IPS-15b (cell line): Measurements from ENCODE around the gene TNKS1BP1.

ENCODE experiments used
- H3K27me3 ChIP-seq: one replicate; pipeline ENCODE4 v1.6.1; 2013; ENCODE audit warnings: low read length; ENCODE audit not compliant: control insufficient read depth, insufficient read depth
- H3K36me3 ChIP-seq: one replicate; pipeline ENCODE4 v1.6.1; 2013; ENCODE audit warnings: low read length; ENCODE audit not compliant: control insufficient read depth, insufficient read depth
- H3K4me1 ChIP-seq: one replicate; pipeline ENCODE4 v1.6.1; 2013; ENCODE audit warnings: mild to moderate bottlenecking, low read length; ENCODE audit not compliant: control insufficient read depth, insufficient read depth
- H3K4me3 ChIP-seq: one replicate; pipeline ENCODE4 v1.5.1; 2013; ENCODE audit warnings: low read depth, low read length
- H3K9ac ChIP-seq: one replicate; pipeline ENCODE4 v1.6.1; 2013; ENCODE audit warnings: low read depth, mild to moderate bottlenecking, low read length
- H3K9me3 ChIP-seq: one replicate; pipeline ENCODE4 v1.6.1; 2013; ENCODE audit warnings: mild to moderate bottlenecking, low read length; ENCODE audit not compliant: control insufficient read depth, insufficient read depth

The TNKS1BP1 gene

GRCh38 chr11:57349491-57350274, 24.9 kb upstream of the TNKS1BP1 start:
- Histone ChIP-seq H3K27me3 (peaks cover 12% of the 10 kb centered on the region), H3K4me1 (peaks cover 5% of the 10 kb centered on the region), H3K36me3 (no peaks in the 10 kb centered on the region), H3K9ac (peak overlapping the region; percentile 51), H3K4me3 (peak overlapping the region; percentile 61), H3K9me3 (no peaks in the 10 kb centered on the region)

DNA sequence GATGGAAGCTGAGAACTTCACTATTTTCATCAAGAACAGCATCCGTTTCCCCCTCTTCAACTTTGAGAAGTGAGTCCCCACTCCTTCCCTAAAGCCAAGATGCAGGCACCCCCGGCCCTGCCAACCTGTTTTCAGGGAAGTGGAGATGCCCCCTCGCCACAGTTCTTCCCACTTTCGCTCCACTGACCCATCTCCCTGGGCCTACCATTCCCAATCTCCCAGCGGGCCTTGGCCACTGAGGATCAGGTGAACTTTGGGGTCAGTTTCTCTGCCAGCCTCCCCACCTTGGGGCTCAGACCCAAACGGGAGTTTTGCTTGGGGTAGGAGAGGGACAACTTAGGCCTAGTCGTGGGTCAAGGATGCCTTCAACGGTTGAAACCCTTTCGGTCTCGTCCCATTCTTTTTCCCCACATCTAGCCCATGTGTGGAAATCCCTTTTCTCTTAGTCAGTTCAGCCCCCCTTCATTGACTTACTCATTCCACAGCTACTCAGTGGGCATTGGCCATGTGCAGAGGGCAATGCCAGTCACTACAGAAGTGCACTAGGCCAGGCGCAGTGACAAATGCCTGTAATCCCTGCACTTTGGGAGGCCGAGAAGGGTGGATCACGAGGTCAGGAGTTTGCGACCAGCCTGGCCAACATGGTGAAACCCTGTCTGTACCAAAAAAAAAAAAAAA, 24.0 kb upstream of the TNKS1BP1 start:
- H3K36me3 ChIP-seq: no peaks in the 10 kb centered on the region
- H3K9me3 ChIP-seq: no peaks in the 10 kb centered on the region
- H3K4me1 ChIP-seq: peaks cover 6% of the 10 kb centered on the region
- peaks cover 12% of the 10 kb centered on the region for H3K27me3 ChIP-seq
- H3K9ac ChIP-seq: no peak overlapping the region
- H3K4me3 ChIP-seq: no peak overlapping the region

DNA sequence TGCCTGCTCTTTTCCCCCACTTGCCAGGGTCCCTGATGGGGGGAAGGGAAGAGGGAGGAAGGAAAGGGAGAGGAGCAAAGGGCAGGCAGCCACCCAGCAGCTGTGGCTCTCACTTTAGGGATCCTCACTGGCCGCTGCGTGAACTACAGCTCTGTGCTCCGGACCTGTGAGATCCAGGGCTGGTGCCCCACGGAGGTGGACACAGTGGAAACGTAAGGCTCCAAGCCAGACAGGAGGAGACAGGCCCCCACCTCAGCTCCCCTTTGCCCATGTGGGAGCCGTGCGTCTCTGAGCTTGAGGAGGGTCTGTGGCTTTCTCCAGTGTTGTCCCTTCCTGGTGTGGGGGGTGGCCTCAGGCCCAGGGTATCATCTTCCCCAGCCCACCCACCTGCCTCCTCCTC, 23.3 kb upstream of the TNKS1BP1 start:
- Histone ChIP-seq H3K36me3 (no peaks in the 10 kb centered on the region), H3K9me3 (no peaks in the 10 kb centered on the region), H3K9ac (no peak overlapping the region), H3K4me3 (no peak overlapping the region), H3K4me1 (peaks cover 11% of the 10 kb centered on the region), H3K27me3 (peaks cover 12% of the 10 kb centered on the region)

DNA sequence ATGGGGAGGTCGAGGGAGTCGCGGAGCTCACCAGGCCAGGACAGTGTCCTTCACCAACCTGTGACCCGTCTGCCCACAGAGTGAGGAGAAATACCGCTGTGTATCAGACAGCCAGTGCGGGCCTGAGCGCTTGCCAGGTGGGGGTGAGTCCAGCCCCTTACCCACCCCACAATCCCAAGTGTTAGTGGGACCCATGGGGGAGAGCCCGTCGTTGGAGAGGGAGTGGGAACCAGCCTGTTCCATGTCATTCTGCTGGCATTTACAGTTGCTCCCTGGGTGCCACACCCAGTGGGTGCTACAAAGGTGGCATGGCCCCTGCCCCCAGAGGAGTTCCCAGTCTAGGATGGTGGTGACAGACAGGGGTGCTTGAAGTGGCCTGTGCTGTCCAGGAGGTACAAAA, 22.6 kb upstream of the TNKS1BP1 start:
- Histone ChIP-seq H3K9me3 (no peaks in the 10 kb centered on the region), H3K9ac (no peak overlapping the region), H3K36me3 (no peaks in the 10 kb centered on the region), H3K4me3 (no peak overlapping the region), H3K4me1 (peaks cover 11% of the 10 kb centered on the region), H3K27me3 (peaks cover 12% of the 10 kb centered on the region)

DNA sequence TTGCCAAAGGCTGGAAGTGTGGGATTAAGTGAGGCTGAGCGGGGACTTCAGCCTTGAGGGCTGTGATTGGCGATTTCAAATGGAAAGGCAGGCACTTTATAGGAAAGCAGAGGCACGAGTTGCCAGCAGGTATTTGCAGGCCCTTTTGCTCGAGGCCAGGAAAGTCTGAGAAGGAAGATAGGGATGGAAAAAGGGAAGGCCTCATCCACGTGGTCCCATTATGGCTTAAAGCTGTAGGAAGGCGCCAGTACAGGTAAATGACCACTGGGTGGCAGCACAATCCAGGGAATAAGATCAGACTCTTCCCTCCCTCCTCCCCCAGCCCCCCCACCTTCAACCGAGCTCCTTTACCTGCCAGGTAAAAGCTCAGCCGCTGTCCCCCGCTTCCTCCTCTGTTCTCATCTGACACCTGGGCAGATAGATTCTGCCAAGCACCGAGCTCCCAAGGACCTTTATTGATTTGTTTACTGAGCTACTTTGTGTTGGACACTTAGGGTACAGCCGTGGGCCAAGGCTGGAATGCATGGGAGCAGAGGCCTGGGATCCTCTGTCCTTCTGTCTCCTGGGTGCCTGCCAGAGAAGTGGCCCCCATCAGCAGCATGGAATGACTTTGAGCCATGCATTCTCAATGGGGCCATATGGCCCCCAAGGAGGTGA, 20.9 kb upstream of the TNKS1BP1 start:
- Histone ChIP-seq H3K9ac (no peak overlapping the region), H3K27me3 (peaks cover 21% of the 10 kb centered on the region), H3K4me1 (peaks cover 11% of the 10 kb centered on the region), H3K4me3 (no peak overlapping the region), H3K36me3 (no peaks in the 10 kb centered on the region), H3K9me3 (no peaks in the 10 kb centered on the region)

DNA sequence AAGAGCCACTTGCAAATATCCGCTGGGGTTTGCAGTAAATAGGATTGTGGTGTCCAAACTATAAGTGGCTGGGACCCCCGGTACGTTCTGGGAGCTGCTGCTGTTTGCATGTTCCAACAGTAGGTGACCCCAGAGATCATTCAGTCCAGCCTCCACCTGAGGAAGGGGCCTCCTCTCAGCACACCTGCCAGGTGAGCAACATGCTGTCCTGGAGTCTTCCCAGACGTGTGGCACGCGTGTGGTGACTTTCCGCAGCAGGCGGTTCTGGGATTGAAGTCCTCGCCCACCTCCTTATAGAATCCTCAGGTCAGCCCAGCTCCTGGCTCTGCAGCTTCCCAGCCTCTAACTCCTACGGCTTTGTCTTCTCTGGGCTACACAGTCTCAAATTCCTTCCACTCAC, 20.1 kb upstream of the TNKS1BP1 start:
- Histone ChIP-seq H3K36me3 (no peaks in the 10 kb centered on the region), H3K4me3 (no peak overlapping the region), H3K4me1 (peaks cover 14% of the 10 kb centered on the region), H3K27me3 (peaks cover 25% of the 10 kb centered on the region), H3K9me3 (no peaks in the 10 kb centered on the region), H3K9ac (no peak overlapping the region)

- Histone ChIP-seq H3K9me3 (no peaks in the 10 kb centered on the region), H3K36me3 (no peaks in the 10 kb centered on the region), H3K4me1 (peaks cover 18% of the 10 kb centered on the region), H3K9ac (no peak overlapping the region), H3K27me3 (peaks cover 28% of the 10 kb centered on the region), H3K4me3 (no peak overlapping the region)
These were observed 19.1 kb upstream of the TNKS1BP1 start for GRCh38 chr11:57343825-57344224.

DNA sequence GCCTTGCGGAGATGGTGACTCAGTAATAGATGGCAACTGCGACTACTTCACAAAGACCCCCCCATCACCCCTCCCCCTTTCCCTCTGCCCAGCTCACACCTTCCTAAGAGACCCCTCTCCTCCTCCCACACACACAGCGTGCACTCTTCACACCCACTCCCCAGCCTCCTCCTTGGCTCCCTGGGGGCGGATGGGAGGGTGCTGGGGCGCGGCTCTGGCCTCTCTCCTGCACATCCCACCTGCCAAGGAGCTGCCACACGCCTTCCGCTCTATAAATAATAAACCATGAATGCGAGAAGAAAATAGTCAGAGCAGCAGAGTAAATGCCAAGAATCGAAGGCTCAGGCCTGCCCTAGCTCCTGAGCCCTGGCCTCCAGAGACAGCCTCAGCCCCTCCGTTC, 17.9 kb upstream of the TNKS1BP1 start:
- peaks cover 18% of the 10 kb centered on the region for H3K4me1 ChIP-seq
- H3K36me3 ChIP-seq: no peaks in the 10 kb centered on the region
- no peak overlapping the region for H3K4me3 ChIP-seq
- no peak overlapping the region for H3K9ac ChIP-seq
- peaks cover 25% of the 10 kb centered on the region for H3K27me3 ChIP-seq
- no peaks in the 10 kb centered on the region for H3K9me3 ChIP-seq

DNA sequence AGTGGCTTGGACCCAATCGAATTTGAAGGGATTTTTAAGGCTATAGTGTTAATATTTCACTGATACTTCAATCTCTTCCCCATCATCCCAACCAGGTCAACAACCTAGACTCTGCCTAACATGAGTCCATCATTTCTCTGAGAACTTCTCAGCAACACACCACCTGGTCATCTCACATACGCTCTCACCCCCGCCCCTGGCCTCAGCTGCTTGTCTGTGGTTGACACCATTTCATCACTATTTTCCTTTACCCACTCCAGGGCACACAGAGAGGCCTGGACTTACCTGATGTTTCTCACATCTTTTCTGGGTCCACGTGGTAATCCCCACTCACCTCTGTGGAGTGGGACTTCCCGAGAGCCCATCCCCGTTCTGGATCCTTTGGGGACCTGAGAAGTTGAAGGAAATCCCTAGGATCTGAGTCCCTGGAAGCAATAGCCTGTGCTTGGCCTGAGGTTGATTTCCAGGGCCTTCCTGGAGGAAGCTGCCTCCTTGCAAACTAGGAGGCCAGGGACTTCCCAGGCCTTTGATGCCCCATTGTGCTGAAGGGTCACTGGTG, 16.6 kb upstream of the TNKS1BP1 start:
- no peaks in the 10 kb centered on the region for H3K36me3 ChIP-seq
- H3K9me3 ChIP-seq: no peaks in the 10 kb centered on the region
- peaks cover 18% of the 10 kb centered on the region for H3K4me1 ChIP-seq
- peaks cover 18% of the 10 kb centered on the region for H3K27me3 ChIP-seq
- H3K9ac ChIP-seq: no peak overlapping the region
- H3K4me3 ChIP-seq: no peak overlapping the region

- peak overlapping the region; percentile 5 for H3K4me3 ChIP-seq
- H3K36me3 ChIP-seq: no peaks in the 10 kb centered on the region
- peaks cover 16% of the 10 kb centered on the region for H3K4me1 ChIP-seq
- H3K9ac ChIP-seq: no peak overlapping the region
- H3K9me3 ChIP-seq: no peaks in the 10 kb centered on the region
- peaks cover 17% of the 10 kb centered on the region for H3K27me3 ChIP-seq
These were observed 15.4 kb upstream of the TNKS1BP1 start for GRCh38 chr11:57340039-57340615.

GRCh38 chr11:57339328-57339727, 14.6 kb upstream of the TNKS1BP1 start:
- no peaks in the 10 kb centered on the region for H3K36me3 ChIP-seq
- H3K9me3 ChIP-seq: no peaks in the 10 kb centered on the region
- H3K4me3 ChIP-seq: no peak overlapping the region
- peaks cover 16% of the 10 kb centered on the region for H3K27me3 ChIP-seq
- H3K9ac ChIP-seq: no peak overlapping the region
- H3K4me1 ChIP-seq: peaks cover 18% of the 10 kb centered on the region
